Lower leg skin (tissue), 3 donors: ENCODE data around the gene AQP1.

Experiments used
- POLR2A ChIP-seq, 2 donors: fragments of 450-650 bp; IDR thresholded peaks; one replicate each; pipeline ENCODE4 v1.6.1; 2016 to 2017; ENCODE audit warnings: antibody characterized with exemption in 2 of 2, mild to moderate bottlenecking in 1 of 2, moderate library complexity in 1 of 2
- TF ChIP-seq, protein P1 (sequence below), 3 donors: fragments of 450-650 bp; IDR thresholded peaks; one replicate each; pipeline ENCODE4 v1.5.1; 2016; ENCODE audit warnings: antibody characterized with exemption in 3 of 3, mild to moderate bottlenecking in 3 of 3, moderate library complexity in 2 of 3

DNA sequence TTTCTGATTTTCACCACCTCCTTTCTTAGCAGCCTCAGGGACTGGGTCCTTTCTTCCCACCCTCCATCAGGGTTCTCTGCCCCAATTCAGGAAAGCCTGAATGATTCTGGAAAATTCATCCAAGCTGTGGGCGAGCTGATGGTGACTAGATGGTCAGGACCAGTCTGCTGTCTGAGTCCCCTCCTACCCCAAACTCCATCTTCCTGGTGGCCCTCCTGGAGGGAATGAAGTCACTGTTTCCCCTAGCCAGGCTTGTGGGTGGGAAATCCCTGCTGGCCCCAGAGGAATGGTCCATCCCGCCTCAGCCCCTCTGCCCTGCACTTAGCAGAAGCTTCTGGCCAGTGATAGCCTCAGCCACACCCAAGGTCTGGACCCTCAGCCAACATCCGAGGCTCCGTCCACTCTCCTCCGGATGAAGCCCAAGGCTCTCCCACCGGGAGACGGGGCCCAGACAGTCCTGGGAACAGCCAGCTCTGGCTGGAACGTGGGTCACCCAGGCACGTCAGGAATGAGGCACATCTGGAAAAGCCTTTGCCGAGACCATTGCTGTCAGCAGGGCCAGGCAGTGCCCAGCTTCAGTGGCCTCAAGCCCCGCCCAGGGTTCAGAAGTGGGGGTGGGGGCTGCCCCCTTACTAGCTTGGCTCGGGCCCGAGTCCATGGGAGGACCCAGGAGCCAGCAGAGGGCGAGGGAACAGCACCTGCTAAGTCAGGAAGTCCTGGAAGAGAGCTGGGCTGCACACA lies 4.0 kb upstream of the AQP1 start:
- TF ChIP-seq, protein P1, sequence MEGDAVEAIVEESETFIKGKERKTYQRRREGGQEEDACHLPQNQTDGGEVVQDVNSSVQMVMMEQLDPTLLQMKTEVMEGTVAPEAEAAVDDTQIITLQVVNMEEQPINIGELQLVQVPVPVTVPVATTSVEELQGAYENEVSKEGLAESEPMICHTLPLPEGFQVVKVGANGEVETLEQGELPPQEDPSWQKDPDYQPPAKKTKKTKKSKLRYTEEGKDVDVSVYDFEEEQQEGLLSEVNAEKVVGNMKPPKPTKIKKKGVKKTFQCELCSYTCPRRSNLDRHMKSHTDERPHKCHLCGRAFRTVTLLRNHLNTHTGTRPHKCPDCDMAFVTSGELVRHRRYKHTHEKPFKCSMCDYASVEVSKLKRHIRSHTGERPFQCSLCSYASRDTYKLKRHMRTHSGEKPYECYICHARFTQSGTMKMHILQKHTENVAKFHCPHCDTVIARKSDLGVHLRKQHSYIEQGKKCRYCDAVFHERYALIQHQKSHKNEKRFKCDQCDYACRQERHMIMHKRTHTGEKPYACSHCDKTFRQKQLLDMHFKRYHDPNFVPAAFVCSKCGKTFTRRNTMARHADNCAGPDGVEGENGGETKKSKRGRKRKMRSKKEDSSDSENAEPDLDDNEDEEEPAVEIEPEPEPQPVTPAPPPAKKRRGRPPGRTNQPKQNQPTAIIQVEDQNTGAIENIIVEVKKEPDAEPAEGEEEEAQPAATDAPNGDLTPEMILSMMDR (IDR thresholded peaks at IDR 0.05) = no peak
- TF ChIP-seq POLR2A (IDR thresholded peaks at IDR 0.05) = no peak
